Stimulated activated CD8-positive, alpha-beta memory T cell treated with anti-CD3 and anti-CD28 coated beads, Interleukin-15, amount 100 ng/mL, for 24 hours (primary cell): ENCODE data around the gene TPSB2.

Source experiments
- DNase-seq: peaks from one replicate; pipeline ENCODE4 v3.0.0-alpha.2; 2020; ENCODE audit warnings: low read depth

The TPSB2 gene

DNA sequence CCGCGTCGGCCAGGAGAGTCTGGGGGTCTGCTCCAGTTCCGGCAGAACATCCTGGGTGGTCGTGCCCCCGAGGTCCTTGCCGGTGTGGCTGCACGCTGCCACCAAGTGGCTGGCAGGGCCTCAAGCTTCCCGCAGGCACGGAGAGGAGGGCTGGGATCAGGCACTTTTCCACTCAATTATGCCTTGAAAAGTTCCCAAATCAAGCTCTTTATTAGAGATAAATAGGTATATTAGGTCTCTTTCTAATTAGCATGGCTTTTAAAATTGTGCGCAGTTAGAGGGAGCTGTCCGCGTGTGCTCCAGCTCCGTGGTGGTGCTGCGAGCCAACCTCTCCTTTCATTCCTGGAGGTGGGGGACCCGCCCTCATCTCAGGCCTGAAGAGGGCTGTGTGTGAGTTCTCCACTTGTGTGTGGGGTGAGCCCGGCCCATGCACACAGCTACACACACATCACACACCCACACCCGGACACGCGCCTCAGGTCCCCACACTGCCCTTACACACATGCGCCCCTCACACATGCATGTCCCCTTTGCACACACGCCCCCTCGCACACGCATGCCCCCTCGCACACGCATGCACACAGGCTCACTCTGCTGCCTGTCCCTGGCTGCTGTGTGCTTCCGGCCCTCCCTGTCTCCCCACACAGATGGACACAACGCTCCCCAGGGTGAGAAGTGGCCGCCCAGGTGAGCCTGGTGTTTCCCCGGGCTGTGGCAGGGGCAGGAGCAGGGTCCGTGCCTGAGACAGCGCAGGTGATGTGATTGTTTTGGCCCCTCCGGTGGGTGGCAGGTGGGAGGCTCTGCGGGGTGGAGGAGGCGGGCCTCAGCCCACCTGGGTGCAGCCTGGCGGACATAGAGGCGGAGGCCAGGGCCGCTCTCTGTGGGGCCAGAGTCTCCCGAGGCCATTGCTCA lies 48.3 kb downstream of the TPSB2 start:
- no peak for DNase-seq

DNA sequence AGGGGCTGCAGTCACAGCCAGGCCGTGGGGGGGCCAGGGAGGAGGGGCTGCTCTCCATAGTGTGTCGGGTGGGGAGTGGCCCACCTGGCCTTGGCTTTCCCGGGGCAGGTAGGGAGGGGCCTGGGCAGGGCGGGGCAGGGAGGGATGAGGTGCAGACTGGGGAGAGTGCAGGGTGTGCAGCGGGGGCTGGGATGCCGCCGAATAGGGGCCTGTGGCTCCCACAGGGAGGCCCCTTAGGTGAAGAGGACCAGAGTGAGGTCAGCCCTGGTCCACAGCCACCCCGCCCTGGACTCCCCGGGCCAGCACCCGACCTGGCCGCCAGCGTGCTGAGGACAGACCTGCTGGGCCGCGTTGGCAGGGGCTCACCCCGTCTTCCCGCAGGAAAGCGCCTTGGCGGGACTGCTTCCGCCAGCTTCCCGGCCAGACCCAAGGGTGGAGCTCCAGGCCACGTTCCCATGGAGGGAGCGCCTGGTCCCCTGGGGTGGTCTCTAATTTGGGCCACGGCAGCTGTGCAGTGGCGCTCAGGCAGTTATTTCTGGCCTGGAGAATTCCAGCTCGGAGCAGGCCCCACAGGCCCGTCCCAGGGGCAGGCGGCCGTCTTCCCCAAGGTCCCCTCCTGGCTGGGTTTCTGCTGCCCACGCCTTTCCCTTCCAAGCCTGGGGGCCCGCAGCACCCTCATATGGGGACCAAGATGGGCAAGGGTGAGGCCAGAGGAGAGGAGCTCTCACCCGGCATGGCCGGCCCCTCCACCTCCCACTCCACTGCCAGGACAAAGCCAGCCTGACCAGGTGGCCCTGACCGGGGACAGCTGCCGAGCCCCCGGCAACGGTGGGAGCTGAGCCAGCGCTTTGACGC lies 49.2 kb downstream of the TPSB2 start:
- DNase-seq, result no peak
